Endothelial cell (in vitro differentiated cells): ENCODE results near the gene LENG9. TPM values are rescaled to one million over a fixed set of nuclear protein-coding genes. Genes with fewer than 3 reads are reported as not detected.

Experiments used
- DNase-seq: peaks from one replicate; pipeline ENCODE4 v3.0.0; 2021; ENCODE audit warnings: low spot score
- H3K27ac Mint-ChIP-seq: one replicate; pipeline ENCODE4 v1.8.0; 2021; ENCODE audit warnings: mixed read lengths, inconsistent platforms; ENCODE audit not compliant: unreplicated experiment
- H3K27me3 Mint-ChIP-seq: one replicate; pipeline ENCODE4 v1.8.0; 2021; ENCODE audit warnings: mild to moderate bottlenecking, moderate library complexity, mixed read lengths, inconsistent platforms; ENCODE audit not compliant: unreplicated experiment
- H3K36me3 Mint-ChIP-seq: one replicate; pipeline ENCODE4 v1.8.0; 2021; ENCODE audit warnings: mild to moderate bottlenecking, low read depth, mixed read lengths, inconsistent platforms; ENCODE audit not compliant: unreplicated experiment
- H3K4me1 Mint-ChIP-seq: one replicate; pipeline ENCODE4 v1.8.0; 2021; ENCODE audit warnings: mild to moderate bottlenecking, mixed read lengths, inconsistent platforms; ENCODE audit not compliant: unreplicated experiment
- H3K4me3 Mint-ChIP-seq: one replicate; pipeline ENCODE4 v1.8.0; 2021; ENCODE audit warnings: mild to moderate bottlenecking, mixed read lengths, inconsistent platforms; ENCODE audit not compliant: unreplicated experiment
- H3K9me3 Mint-ChIP-seq: one replicate; pipeline ENCODE4 v1.8.0; 2021; ENCODE audit warnings: mixed read lengths, inconsistent platforms; ENCODE audit not compliant: unreplicated experiment
- CTCF ChIP-seq: fragments of 200-600 bp; sonication (generic); IDR thresholded peaks from one replicate; pipeline ENCODE4 v1.5.0; 2021; ENCODE audit warnings: antibody characterized with exemption; ENCODE audit not compliant: unreplicated experiment
- total RNA-seq: library from RNA; stranded (reverse); fragmentation: NEBNext Ultra II Directional; extraction: Animal tissue kit (Norgen Biotek cat#: 25700); gene quantifications from one replicate; pipeline ENCODE4 v1.2.1, GENCODE V29; 2021; ENCODE audit not compliant: unreplicated experiment

LENG9 gene
- total RNA-seq, 1 donor from 2014 or later = 3.4 TPM

GRCh38 chr19:54434112-54434872 is 29.3 kb downstream of the LENG9 start:
- Mint-ChIP-seq H3K36me3 (no peaks in the 10 kb centered on the region), H3K4me3 (peak overlapping the region; percentile 42), H3K27ac (no peak overlapping the region), H3K27me3 (peaks cover 4% of the 10 kb centered on the region), H3K9me3 (no peaks in the 10 kb centered on the region), H3K4me1 (peaks cover 7% of the 10 kb centered on the region)
- no peak for DNase-seq
- TF ChIP-seq CTCF = no peak

GRCh38 chr19:54433697-54434096 is 29.9 kb downstream of the LENG9 start:
- Mint-ChIP-seq H3K4me3 (no peak overlapping the region), H3K4me1 (peaks cover 7% of the 10 kb centered on the region), H3K36me3 (no peaks in the 10 kb centered on the region), H3K27me3 (peaks cover 5% of the 10 kb centered on the region), H3K27ac (no peak overlapping the region), H3K9me3 (no peaks in the 10 kb centered on the region)
- TF ChIP-seq CTCF = no peak
- DNase-seq = no peak

- Mint-ChIP-seq H3K4me1 (peaks cover 7% of the 10 kb centered on the region), H3K36me3 (no peaks in the 10 kb centered on the region), H3K27ac (no peak overlapping the region), H3K4me3 (no peak overlapping the region), H3K27me3 (peaks cover 8% of the 10 kb centered on the region), H3K9me3 (no peaks in the 10 kb centered on the region)
- no peak for DNase-seq
- TF ChIP-seq CTCF = no peak
Observed at GRCh38 chr19:54432144-54432738, 31.3 kb downstream of the LENG9 start.

- Mint-ChIP-seq H3K27me3 (peaks cover 8% of the 10 kb centered on the region), H3K27ac (no peak overlapping the region), H3K4me1 (peaks cover 7% of the 10 kb centered on the region), H3K4me3 (no peak overlapping the region), H3K36me3 (no peaks in the 10 kb centered on the region), H3K9me3 (no peaks in the 10 kb centered on the region)
- no peak for DNase-seq
- no peak for TF ChIP-seq CTCF
Observed at GRCh38 chr19:54431255-54431838, 32.2 kb downstream of the LENG9 start.
